ENCODE results near the gene BET1L.

BET1L gene

GRCh38 chr11:251550-251949 lies 44.4 kb upstream of the BET1L start:
- H3K9ac ChIP-seq (ENCODE audit: low read depth, low read length, poor library complexity, severe bottlenecking) = no peak overlapping the region
- H3K79me2 ChIP-seq (ENCODE audit: insufficient read depth, low read length) = no peaks in the 10 kb centered on the region
- TF ChIP-seq EZH2phosphoT487 (IDR thresholded peaks at IDR 0.05; ENCODE audit: borderline replicate concordance) = no peak
- no peak for TF ChIP-seq CTCF (conservative IDR thresholded peaks at IDR 0.05; ENCODE audit: low read length)

GRCh38 chr11:250740-251299 lies 43.6 kb upstream of the BET1L start:
- Histone ChIP-seq H3K27me3 (ENCODE audit: insufficient read depth, low read length, poor library complexity, severe bottlenecking) (no peaks in the 10 kb centered on the region), H3F3A (ENCODE audit: low read depth) (no peaks in the 10 kb centered on the region), H3K9ac (ENCODE audit: low read depth, low read length, poor library complexity, severe bottlenecking) (no peak overlapping the region), H3K4me2 (ENCODE audit: low read depth, low read length, poor library complexity, severe bottlenecking) (no peak overlapping the region), H3K9me2 (replicated peaks; ENCODE audit: low read depth, low read length) (no peaks in the 10 kb centered on the region), H4K20me1 (ENCODE audit: insufficient read depth, low read length, poor library complexity, severe bottlenecking) (no peaks in the 10 kb centered on the region), H3K4me3 (ENCODE audit: low read length, poor library complexity, severe bottlenecking) (no peak overlapping the region), H2AFZ (ENCODE audit: low read length) (no peak overlapping the region), H3K4me1 (ENCODE audit: insufficient read depth, low read length, poor library complexity, severe bottlenecking) (peaks cover 3% of the 10 kb centered on the region), H3K79me2 (ENCODE audit: insufficient read depth, low read length) (no peaks in the 10 kb centered on the region), H3K9me3 (ENCODE audit: insufficient read depth, low read depth, low read length) (no peaks in the 10 kb centered on the region), H3K36me3 (ENCODE audit: insufficient read depth, low read length) (peaks cover 57% of the 10 kb centered on the region; the same call in 1 of the 2 replicates)
- TF ChIP-seq EZH2phosphoT487 (IDR thresholded peaks at IDR 0.05; ENCODE audit: borderline replicate concordance) (no peak), CTCF (conservative IDR thresholded peaks at IDR 0.05; ENCODE audit: low read length) (peak; percentile 81)

More at GRCh38 chr11:251550-251949, 44.4 kb upstream of the BET1L start:
- no peaks in the 10 kb centered on the region for H3K9me3 ChIP-seq (ENCODE audit: insufficient read depth, low read depth, low read length)
- no peaks in the 10 kb centered on the region for H3F3A ChIP-seq (ENCODE audit: low read depth)
- no peak overlapping the region for H3K4me2 ChIP-seq (ENCODE audit: low read depth, low read length, poor library complexity, severe bottlenecking)
- no peak overlapping the region for H3K4me3 ChIP-seq (ENCODE audit: low read length, poor library complexity, severe bottlenecking)
- H3K9me2 ChIP-seq (replicated peaks; ENCODE audit: low read depth, low read length) = no peaks in the 10 kb centered on the region
- no peak overlapping the region for H2AFZ ChIP-seq (ENCODE audit: low read length)
- peaks cover 49% of the 10 kb centered on the region; the same call in 1 of the 2 replicates for H3K36me3 ChIP-seq (ENCODE audit: insufficient read depth, low read length)
- H3K27me3 ChIP-seq (ENCODE audit: insufficient read depth, low read length, poor library complexity, severe bottlenecking) = no peaks in the 10 kb centered on the region
- peaks cover 3% of the 10 kb centered on the region for H3K4me1 ChIP-seq (ENCODE audit: insufficient read depth, low read length, poor library complexity, severe bottlenecking)
- H4K20me1 ChIP-seq (ENCODE audit: insufficient read depth, low read length, poor library complexity, severe bottlenecking) = no peaks in the 10 kb centered on the region

GRCh38 chr11:250274-250673 lies 43.1 kb upstream of the BET1L start:
- Histone ChIP-seq H3K4me2 (ENCODE audit: low read depth, low read length, poor library complexity, severe bottlenecking) (no peak overlapping the region), H3K4me1 (ENCODE audit: insufficient read depth, low read length, poor library complexity, severe bottlenecking) (peaks cover 3% of the 10 kb centered on the region), H3K36me3 (ENCODE audit: insufficient read depth, low read length) (peaks cover 62% of the 10 kb centered on the region; the same call in 1 of the 2 replicates), H2AFZ (ENCODE audit: low read length) (no peak overlapping the region), H3K27me3 (ENCODE audit: insufficient read depth, low read length, poor library complexity, severe bottlenecking) (no peaks in the 10 kb centered on the region), H3K79me2 (ENCODE audit: insufficient read depth, low read length) (no peaks in the 10 kb centered on the region), H3K9ac (ENCODE audit: low read depth, low read length, poor library complexity, severe bottlenecking) (no peak overlapping the region), H3F3A (ENCODE audit: low read depth) (no peaks in the 10 kb centered on the region), H3K9me3 (ENCODE audit: insufficient read depth, low read depth, low read length) (no peaks in the 10 kb centered on the region), H3K9me2 (replicated peaks; ENCODE audit: low read depth, low read length) (no peaks in the 10 kb centered on the region), H3K4me3 (ENCODE audit: low read length, poor library complexity, severe bottlenecking) (no peak overlapping the region), H4K20me1 (ENCODE audit: insufficient read depth, low read length, poor library complexity, severe bottlenecking) (no peaks in the 10 kb centered on the region)
- TF ChIP-seq EZH2phosphoT487 (IDR thresholded peaks at IDR 0.05; ENCODE audit: borderline replicate concordance) = no peak
- TF ChIP-seq CTCF (conservative IDR thresholded peaks at IDR 0.05; ENCODE audit: low read length) = no peak

Data from Loucy (cell line).